CD14-positive monocyte (primary cell): Measurements from ENCODE around the gene CRAMP1. TPM values are rescaled to one million over a fixed set of nuclear protein-coding genes. Genes with fewer than 3 reads are reported as not detected.

Experiments used
- DNase-seq, 3 donors: peaks; one replicate each; pipeline ENCODE4 v3.0.0-alpha.2; 2011 to 2022
- H2AFZ ChIP-seq: 2 replicates; pipeline ENCODE4 v1.6.0; 2012; ENCODE audit warnings: mild to moderate bottlenecking, low read depth, low read length, inconsistent platforms; ENCODE audit not compliant: insufficient read depth, poor library complexity, severe bottlenecking
- H3K27ac ChIP-seq, 2 donors: 1 replicate in 1 of 2; 2 replicates in 1 of 2; pipeline ENCODE4 v1.5.1; 2012 to 2013; ENCODE audit warnings: low read length in 2 of 2, control low read depth in 1 of 2, inconsistent platforms in 1 of 2, low read depth in 1 of 2, mild to moderate bottlenecking in 1 of 2
- H3K27me3 ChIP-seq, 2 donors: one replicate each; pipeline versions ENCODE4 v1.6.0 to v1.6.1; 2011 to 2013; ENCODE audit warnings: low read length in 2 of 2; ENCODE audit not compliant: control insufficient read depth in 2 of 2, insufficient read depth in 2 of 2
- H3K36me3 ChIP-seq, 2 donors: replicated peaks in 1 of 2; 1 replicate in 1 of 2; 2 replicates in 1 of 2; pipeline versions ENCODE4 v1.5.1 to v1.6.1; 2012 to 2013; ENCODE audit warnings: low read length in 2 of 2, control low read depth in 1 of 2, inconsistent platforms in 1 of 2, mild to moderate bottlenecking in 1 of 2; ENCODE audit not compliant: insufficient read depth in 2 of 2, control insufficient read depth in 1 of 2
- H3K4me1 ChIP-seq, 2 donors: 1 replicate in 1 of 2; 2 replicates in 1 of 2; pipeline versions ENCODE4 v1.5.1 to v1.6.1; 2012 to 2013; ENCODE audit warnings: low read length in 2 of 2, control low read depth in 1 of 2, inconsistent platforms in 1 of 2, mild to moderate bottlenecking in 1 of 2, moderate library complexity in 1 of 2; ENCODE audit not compliant: insufficient read depth in 2 of 2, control insufficient read depth in 1 of 2
- H3K4me2 ChIP-seq: replicated peaks from 2 replicates; pipeline ENCODE3; 2012; ENCODE audit warnings: low read length, moderate library complexity, mild to moderate bottlenecking; ENCODE audit not compliant: poor library complexity, severe bottlenecking; ENCODE audit errors: extremely low read depth
- H3K4me3 ChIP-seq, 3 experiments: fragments of 200-600 bp in 1 of 3; sonication (generic) in 1 of 3; replicated peaks in 1 of 3; 1 replicate in 2 of 3; 2 replicates in 1 of 3; pipeline ENCODE4 v1.5.1; 2011 to 2013; ENCODE audit warnings: low read length in 3 of 3, mild to moderate bottlenecking in 3 of 3, control low read depth in 2 of 3, low read depth in 2 of 3, inconsistent platforms in 1 of 3, moderate library complexity in 1 of 3
- H3K79me2 ChIP-seq: 2 replicates; pipeline ENCODE4 v1.6.0; 2012; ENCODE audit warnings: mild to moderate bottlenecking, control low read depth, inconsistent platforms, low read length, moderate library complexity; ENCODE audit not compliant: insufficient read depth
- H3K9ac ChIP-seq: 2 replicates; pipeline ENCODE4 v1.6.0; 2017; ENCODE audit warnings: low read length, mild to moderate bottlenecking; ENCODE audit not compliant: insufficient read depth, poor library complexity, severe bottlenecking
- H3K9me3 ChIP-seq, 2 donors: replicated peaks in 1 of 2; 1 replicate in 1 of 2; 2 replicates in 1 of 2; pipeline versions ENCODE4 v1.5.1 to v1.6.1; 2012 to 2013; ENCODE audit warnings: low read length in 2 of 2, control low read depth in 1 of 2; ENCODE audit not compliant: control insufficient read depth in 1 of 2, insufficient read depth in 1 of 2
- H4K20me1 ChIP-seq: 2 replicates; pipeline ENCODE4 v1.6.0; 2012; ENCODE audit warnings: mild to moderate bottlenecking, low read length, control low read depth, moderate library complexity; ENCODE audit not compliant: insufficient read depth
- H3K27ac Mint-ChIP-seq, 7 donors: one replicate each; pipeline ENCODE4 v1.8.0; 2020; ENCODE audit warnings: mild to moderate bottlenecking in 7 of 7, mixed read lengths in 7 of 7, moderate library complexity in 6 of 7, inconsistent platforms in 2 of 7
- H3K27me3 Mint-ChIP-seq, 3 donors: one replicate each; pipeline ENCODE4 v1.8.0; 2021 to 2022; ENCODE audit warnings: low read depth in 3 of 3, mild to moderate bottlenecking in 3 of 3, mixed read lengths in 3 of 3, moderate library complexity in 3 of 3, inconsistent platforms in 1 of 3
- H3K36me3 Mint-ChIP-seq, 2 donors: one replicate each; pipeline ENCODE4 v1.8.0; 2020; ENCODE audit warnings: mixed read lengths in 2 of 2, inconsistent platforms in 1 of 2, mild to moderate bottlenecking in 1 of 2
- H3K4me1 Mint-ChIP-seq: one replicate; pipeline ENCODE4 v1.8.0; 2020; ENCODE audit warnings: mild to moderate bottlenecking, mixed read lengths
- H3K4me3 Mint-ChIP-seq, 2 donors: one replicate each; pipeline ENCODE4 v1.8.0; 2020; ENCODE audit warnings: mild to moderate bottlenecking in 2 of 2, mixed read lengths in 2 of 2, moderate library complexity in 1 of 2
- H3K9me3 Mint-ChIP-seq, 7 donors: one replicate each; pipeline ENCODE4 v1.8.0; 2020 to 2022; ENCODE audit warnings: mixed read lengths in 7 of 7, mild to moderate bottlenecking in 6 of 7, moderate library complexity in 6 of 7, inconsistent platforms in 2 of 7
- WGBS: methylation state at CpG from one replicate; pipeline ENCODE4 v1.1.5; 2013; ENCODE audit warnings: missing lambda C conversion rate; ENCODE audit not compliant: insufficient coverage; 5-methylcytosine and 5-hydroxymethylcytosine counted together
- intact Hi-C, 2 donors: fragments of 100-400 bp; cut with micrococcal nuclease; formaldehyde crosslinking; loops; one replicate each; pipeline versions ENCODE4 v1.15.0 to v1.15.1; 2023
- polyA plus RNA-seq, 3 donors: library from polyadenylated mRNA; depleted of rRNA in 1 of 3; unstranded in 2 of 3; stranded (reverse) in 1 of 3; fragments of 300-500 nt in 2 of 3; fragments of >200 nt in 1 of 3; fragmentation: Illumina TruSeq in 2 of 3; gene quantifications; 1 replicate in 2 of 3; 2 replicates in 1 of 3; pipeline ENCODE4 v1.2.3, GENCODE V29; 2012 to 2021
- TF ChIP-seq, protein P1 (sequence below): fragments of 200-600 bp; IDR thresholded peaks from one replicate; pipeline ENCODE4 v1.8.0; 2022; ENCODE audit warnings: antibody characterized with exemption, mild to moderate bottlenecking

Gene CRAMP1
- polyA plus RNA-seq, 3 donors: 0.46 to 12.3 (median 1.0) TPM

DNA sequence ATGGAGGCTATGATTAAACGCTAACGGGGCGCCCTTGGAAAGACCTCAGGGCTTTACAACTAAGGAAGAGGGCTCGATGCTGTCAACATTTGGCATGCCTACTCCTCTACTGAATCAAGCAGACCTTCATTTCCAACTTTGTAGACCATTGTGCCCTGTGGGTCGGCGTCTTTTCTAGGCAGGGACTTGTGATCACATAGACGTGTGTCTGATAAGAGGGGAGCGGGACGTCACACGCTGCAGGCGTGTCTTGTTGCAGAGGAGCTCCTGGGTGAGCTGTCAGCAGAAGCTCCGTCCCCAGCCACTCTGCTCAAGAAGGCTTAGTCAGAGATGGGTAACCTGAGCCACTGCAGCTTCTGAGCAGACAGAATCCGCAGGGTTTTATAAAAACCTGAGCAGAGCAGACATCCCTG, 96.6 kb downstream of the CRAMP1 start:
- no peak overlapping the region for H2AFZ ChIP-seq
- intact Hi-C loops: loop anchor here (10.0 kb wide), 4 partner anchors 66 to 284 kb away; partner anchors contain the start of genes CRAMP1 (in 1 of the 2), EME2 (in 1 of the 2), IFT140 (in 1 of the 2) and MRPS34 (in 1 of the 2)
- peak overlapping the region in 1 of 7 donors; percentile 26 for H3K27ac Mint-ChIP-seq
- peaks cover 76% of the 10 kb centered on the region for H3K79me2 ChIP-seq
- H3K9ac ChIP-seq: peak overlapping the region; percentile 51
- WGBS: 95% methylated on average over 9 of the region's 13 CpGs
- no peaks in the 10 kb centered on the region for H3K9me3 ChIP-seq
- peaks cover 9 to 41% of the 10 kb centered on the region in 2 donors for H3K36me3 Mint-ChIP-seq
- no peaks in the 10 kb centered on the region for H3K9me3 Mint-ChIP-seq
- no peaks in the 10 kb centered on the region for H3K27me3 Mint-ChIP-seq
- no peaks in the 10 kb centered on the region for H3K27me3 ChIP-seq
- peaks cover 59% of the 10 kb centered on the region for H3K4me1 Mint-ChIP-seq
- H3K4me1 ChIP-seq: peaks cover 35 to 42% of the 10 kb centered on the region in 2 donors
- H3K4me3 ChIP-seq: no peak overlapping the region
- H3K36me3 ChIP-seq: peaks cover 0 to 23% of the 10 kb centered on the region in 2 donors
- peaks cover 71% of the 10 kb centered on the region for H4K20me1 ChIP-seq
- TF ChIP-seq, protein P1, sequence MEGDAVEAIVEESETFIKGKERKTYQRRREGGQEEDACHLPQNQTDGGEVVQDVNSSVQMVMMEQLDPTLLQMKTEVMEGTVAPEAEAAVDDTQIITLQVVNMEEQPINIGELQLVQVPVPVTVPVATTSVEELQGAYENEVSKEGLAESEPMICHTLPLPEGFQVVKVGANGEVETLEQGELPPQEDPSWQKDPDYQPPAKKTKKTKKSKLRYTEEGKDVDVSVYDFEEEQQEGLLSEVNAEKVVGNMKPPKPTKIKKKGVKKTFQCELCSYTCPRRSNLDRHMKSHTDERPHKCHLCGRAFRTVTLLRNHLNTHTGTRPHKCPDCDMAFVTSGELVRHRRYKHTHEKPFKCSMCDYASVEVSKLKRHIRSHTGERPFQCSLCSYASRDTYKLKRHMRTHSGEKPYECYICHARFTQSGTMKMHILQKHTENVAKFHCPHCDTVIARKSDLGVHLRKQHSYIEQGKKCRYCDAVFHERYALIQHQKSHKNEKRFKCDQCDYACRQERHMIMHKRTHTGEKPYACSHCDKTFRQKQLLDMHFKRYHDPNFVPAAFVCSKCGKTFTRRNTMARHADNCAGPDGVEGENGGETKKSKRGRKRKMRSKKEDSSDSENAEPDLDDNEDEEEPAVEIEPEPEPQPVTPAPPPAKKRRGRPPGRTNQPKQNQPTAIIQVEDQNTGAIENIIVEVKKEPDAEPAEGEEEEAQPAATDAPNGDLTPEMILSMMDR: no peak
- no peak overlapping the region for H3K27ac ChIP-seq
- DNase-seq: no peak
- no peak overlapping the region for H3K4me2 ChIP-seq
- no peak overlapping the region for H3K4me3 Mint-ChIP-seq

DNA sequence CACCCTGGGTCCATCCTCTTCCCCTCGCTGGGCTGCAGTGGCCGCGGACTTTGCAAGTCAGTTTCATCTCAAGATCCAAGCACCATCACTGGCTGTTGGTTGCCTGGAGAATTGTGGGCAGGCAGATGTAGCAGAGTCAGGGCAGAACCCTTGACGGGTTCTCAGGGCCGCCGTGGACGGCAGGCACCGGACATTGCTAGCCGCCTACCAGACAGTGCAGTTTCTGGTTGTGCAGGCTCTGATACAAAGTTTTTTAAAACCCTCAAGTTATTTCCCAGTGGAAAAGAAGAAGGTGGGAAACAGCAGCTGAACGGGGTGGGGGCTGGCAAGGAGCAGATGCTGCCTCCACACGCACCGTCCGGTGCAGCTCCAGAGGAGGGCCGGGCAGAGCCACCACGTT, 97.2 kb downstream of the CRAMP1 start:
- Histone ChIP-seq H2AFZ (no peak overlapping the region), H3K79me2 (peaks cover 81% of the 10 kb centered on the region), H3K36me3 (peaks cover 0 to 24% of the 10 kb centered on the region in 2 donors), H3K9me3 (no peaks in the 10 kb centered on the region), H3K4me3 (no peak overlapping the region), H3K4me1 (peaks cover 35 to 42% of the 10 kb centered on the region in 2 donors), H3K9ac (no peak overlapping the region), H4K20me1 (peaks cover 77% of the 10 kb centered on the region), H3K27ac (no peak overlapping the region), H3K27me3 (no peaks in the 10 kb centered on the region), H3K4me2 (no peak overlapping the region)
- WGBS: 87% methylated on average over 4 of the region's 15 CpGs
- Mint-ChIP-seq H3K4me1 (peaks cover 63% of the 10 kb centered on the region), H3K36me3 (peaks cover 12 to 45% of the 10 kb centered on the region in 2 donors), H3K27ac (peak overlapping the region in 2 of 7 donors; percentile 26 to 70), H3K4me3 (no peak overlapping the region), H3K27me3 (no peaks in the 10 kb centered on the region), H3K9me3 (peaks cover 0 to 2% (median 0%) of the 10 kb centered on the region in 7 donors)
- intact Hi-C loops: loop anchor here (10.0 kb wide), 4 partner anchors 65 to 285 kb away; partner anchors contain the start of genes CRAMP1 (in 1 of the 2), EME2 (in 1 of the 2), IFT140 (in 1 of the 2) and MRPS34 (in 1 of the 2)
- TF ChIP-seq, protein P1: no peak
- DNase-seq: no peak
